ENCODE data around the gene PRDM10.

DNA sequence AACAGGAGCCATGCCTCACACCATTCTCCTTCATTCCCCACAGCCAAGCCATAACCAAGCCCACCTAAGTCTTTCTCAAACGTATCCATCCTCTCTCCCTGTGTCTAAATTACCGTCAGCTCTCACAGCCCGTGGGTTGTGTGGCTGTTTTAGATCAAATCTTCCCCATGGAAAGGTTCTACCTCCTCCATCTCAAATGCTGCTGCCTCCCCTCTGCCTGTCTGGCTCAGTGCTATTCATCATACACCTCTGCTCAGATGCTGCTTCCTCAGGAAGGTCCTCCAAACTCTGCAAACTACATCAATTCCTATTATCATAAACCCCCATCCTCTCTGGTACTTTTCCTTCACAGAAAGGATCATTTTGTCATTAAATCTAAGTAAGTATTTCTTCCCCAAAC is 122.3 kb downstream of the PRDM10 start:
- TF ChIP-seq, protein P1, sequence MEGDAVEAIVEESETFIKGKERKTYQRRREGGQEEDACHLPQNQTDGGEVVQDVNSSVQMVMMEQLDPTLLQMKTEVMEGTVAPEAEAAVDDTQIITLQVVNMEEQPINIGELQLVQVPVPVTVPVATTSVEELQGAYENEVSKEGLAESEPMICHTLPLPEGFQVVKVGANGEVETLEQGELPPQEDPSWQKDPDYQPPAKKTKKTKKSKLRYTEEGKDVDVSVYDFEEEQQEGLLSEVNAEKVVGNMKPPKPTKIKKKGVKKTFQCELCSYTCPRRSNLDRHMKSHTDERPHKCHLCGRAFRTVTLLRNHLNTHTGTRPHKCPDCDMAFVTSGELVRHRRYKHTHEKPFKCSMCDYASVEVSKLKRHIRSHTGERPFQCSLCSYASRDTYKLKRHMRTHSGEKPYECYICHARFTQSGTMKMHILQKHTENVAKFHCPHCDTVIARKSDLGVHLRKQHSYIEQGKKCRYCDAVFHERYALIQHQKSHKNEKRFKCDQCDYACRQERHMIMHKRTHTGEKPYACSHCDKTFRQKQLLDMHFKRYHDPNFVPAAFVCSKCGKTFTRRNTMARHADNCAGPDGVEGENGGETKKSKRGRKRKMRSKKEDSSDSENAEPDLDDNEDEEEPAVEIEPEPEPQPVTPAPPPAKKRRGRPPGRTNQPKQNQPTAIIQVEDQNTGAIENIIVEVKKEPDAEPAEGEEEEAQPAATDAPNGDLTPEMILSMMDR (conservative IDR thresholded peaks at IDR 0.05): no peak
- TF ChIP-seq ZFX (IDR thresholded peaks at IDR 0.05): no peak
